IMR-90 (cell line): ENCODE results near the gene BRCA2. TPM values are rescaled to one million over a fixed set of nuclear protein-coding genes. Genes with fewer than 3 reads are reported as not detected.

Experiments
- ATAC-seq: fragments of 200-7000 bp; cut with Tn5 transposase; 2 replicates; pipeline ENCODE4 v1.9.1; 2020; ENCODE audit warnings: low read depth, mild to moderate bottlenecking, moderate library complexity
- BruUV-seq: library from RNA; stranded (reverse); fragments of 400-500 nt; replicated peaks from 2 replicates; lab custom pipeline; 2021; lab: Mats Ljungman, UMichigan
- CTCF ChIA-PET: fragments of 300-600 bp; formaldehyde crosslinking; extraction: SDS; loops from one replicate; lab custom pipeline; 2021; ENCODE audit warnings: antibody characterized with exemption; lab: Yijun Ruan, JAX
- POLR2A ChIA-PET: fragments of 300-600 bp; sonication (Branson Sonifier 250); formaldehyde crosslinking; loops from one replicate; lab custom pipeline; 2022; ENCODE audit warnings: antibody characterized with exemption; ENCODE audit not compliant: unreplicated experiment; lab: Charles Lee
- DNase-seq: peaks from one replicate; pipeline ENCODE4 v3.0.0; 2013
- H2AFZ ChIP-seq: replicated peaks from 2 replicates; pipeline ENCODE3; 2013; ENCODE audit warnings: low read length, mild to moderate bottlenecking; ENCODE audit not compliant: poor library complexity
- H2AK5ac ChIP-seq: 2 replicates; pipeline ENCODE4 v1.6.1; 2013; ENCODE audit warnings: low read depth, low read length, inconsistent platforms
- H2AK9ac ChIP-seq: replicated peaks from 2 replicates; pipeline ENCODE3; 2013; ENCODE audit warnings: mild to moderate bottlenecking, low read depth, low read length, moderate library complexity; ENCODE audit not compliant: poor library complexity
- H2BK120ac ChIP-seq: 2 replicates; pipeline ENCODE4 v1.6.1; 2013; ENCODE audit warnings: low read depth, low read length, inconsistent platforms
- H2BK15ac ChIP-seq: 3 replicates; pipeline ENCODE4 v1.6.1; 2013; ENCODE audit warnings: low read depth, low read length, inconsistent platforms
- H2BK20ac ChIP-seq: 2 replicates; pipeline ENCODE4 v1.6.1; 2013; ENCODE audit warnings: low read depth, mild to moderate bottlenecking, inconsistent platforms, low read length, moderate library complexity
- H2BK5ac ChIP-seq: 2 replicates; pipeline ENCODE4 v1.6.1; 2013; ENCODE audit warnings: mild to moderate bottlenecking, low read depth, low read length, inconsistent platforms; ENCODE audit not compliant: poor library complexity, severe bottlenecking
- H3K14ac ChIP-seq: replicated peaks from 2 replicates; pipeline ENCODE4 v1.6.1; 2013; ENCODE audit warnings: low read depth, low read length, inconsistent platforms
- H3K18ac ChIP-seq: 2 replicates; pipeline ENCODE4 v1.6.1; 2013; ENCODE audit warnings: low read depth, low read length, control low read depth
- H3K23ac ChIP-seq: 2 replicates; pipeline ENCODE4 v1.6.1; 2013; ENCODE audit warnings: low read depth, low read length, inconsistent platforms
- H3K27ac ChIP-seq: 2 replicates; pipeline ENCODE4 v1.5.1; 2013; ENCODE audit warnings: mild to moderate bottlenecking, control low read depth, low read length; ENCODE audit not compliant: insufficient read depth
- H3K27me3 ChIP-seq: 2 replicates; pipeline ENCODE4 v1.6.1; 2013; ENCODE audit warnings: low read length; ENCODE audit not compliant: control insufficient read depth, insufficient read depth
- H3K36me3 ChIP-seq: 2 replicates; pipeline ENCODE4 v1.6.1; 2013; ENCODE audit warnings: low read length, mixed read lengths; ENCODE audit not compliant: control insufficient read depth, insufficient read depth
- H3K4ac ChIP-seq: 2 replicates; pipeline ENCODE4 v1.6.1; 2013; ENCODE audit warnings: low read depth, low read length, inconsistent platforms
- H3K4me1 ChIP-seq: 2 replicates; pipeline ENCODE4 v1.6.1; 2013; ENCODE audit warnings: low read length, mixed read lengths; ENCODE audit not compliant: control insufficient read depth, insufficient read depth
- H3K4me2 ChIP-seq: 2 replicates; pipeline ENCODE4 v1.6.1; 2013; ENCODE audit warnings: low read depth, mild to moderate bottlenecking, control low read depth, low read length, moderate library complexity
- H3K4me3 ChIP-seq: 2 replicates; pipeline ENCODE4 v1.5.1; 2013; ENCODE audit warnings: low read depth, mild to moderate bottlenecking, control low read depth, low read length, moderate library complexity; ENCODE audit not compliant: insufficient read depth
- H3K56ac ChIP-seq: 2 replicates; pipeline ENCODE4 v1.6.1; 2013; ENCODE audit warnings: low read length, inconsistent platforms; ENCODE audit not compliant: insufficient read depth; ENCODE audit errors: extremely low read depth
- H3K79me1 ChIP-seq, 2 experiments: 2 replicates each; pipeline ENCODE4 v1.6.1; 2013; ENCODE audit warnings: low read length in 2 of 2, inconsistent platforms in 1 of 2, low read depth in 1 of 2
- H3K9ac ChIP-seq: 2 replicates; pipeline ENCODE4 v1.6.1; 2013; ENCODE audit warnings: low read depth, low read length, control low read depth
- H3K9me1 ChIP-seq: 2 replicates; pipeline ENCODE4 v1.6.1; 2013; ENCODE audit warnings: low read length, inconsistent platforms; ENCODE audit not compliant: insufficient read depth
- H3K9me3 ChIP-seq: 2 replicates; pipeline ENCODE4 v1.6.1; 2013; ENCODE audit warnings: low read length; ENCODE audit not compliant: control insufficient read depth, insufficient read depth
- H4K20me1 ChIP-seq: 2 replicates; pipeline ENCODE4 v1.6.1; 2013; ENCODE audit warnings: low read length, inconsistent platforms; ENCODE audit not compliant: insufficient read depth
- H4K5ac ChIP-seq: 2 replicates; pipeline ENCODE4 v1.6.1; 2013; ENCODE audit warnings: mild to moderate bottlenecking, low read depth, low read length, control low read depth
- H4K8ac ChIP-seq, 2 experiments: 2 replicates each; pipeline ENCODE4 v1.6.1; 2013; ENCODE audit warnings: low read depth in 2 of 2, low read length in 2 of 2, control low read depth in 1 of 2, inconsistent platforms in 1 of 2
- H4K91ac ChIP-seq: 2 replicates; pipeline ENCODE4 v1.6.1; 2013; ENCODE audit warnings: low read depth, low read length, inconsistent platforms; ENCODE audit not compliant: insufficient read depth
- BHLHE40 ChIP-seq: fragments of 150-350 bp; IDR thresholded peaks from 2 replicates; pipeline ENCODE4 v1.6.1; 2016; ENCODE audit warnings: mild to moderate bottlenecking, low read depth, low read length
- CEBPB ChIP-seq: IDR thresholded peaks from 2 replicates; pipeline ENCODE4 v1.6.1; 2012; ENCODE audit warnings: low read depth, low read length, improper control_type of control experiment
- MAFK ChIP-seq: IDR thresholded peaks from 2 replicates; pipeline ENCODE4 v1.6.1; 2012; ENCODE audit warnings: low read depth, low read length, improper control_type of control experiment
- MAZ ChIP-seq: IDR thresholded peaks from 2 replicates; pipeline ENCODE4 v1.6.1; 2012; ENCODE audit warnings: low read depth, mild to moderate bottlenecking, low read length, improper control_type of control experiment, moderate library complexity, borderline replicate concordance
- MXI1 ChIP-seq: IDR thresholded peaks from 2 replicates; pipeline ENCODE4 v1.6.1; 2012; ENCODE audit warnings: low read depth, mild to moderate bottlenecking, low read length, moderate library complexity, borderline replicate concordance
- POLR2A ChIP-seq: IDR thresholded peaks from 2 replicates; pipeline ENCODE4 v1.6.1; 2012; ENCODE audit warnings: mild to moderate bottlenecking, low read depth, low read length
- RCOR1 ChIP-seq: IDR thresholded peaks from 2 replicates; pipeline ENCODE4 v1.6.1; 2012; ENCODE audit warnings: mild to moderate bottlenecking, low read length, improper control_type of control experiment; ENCODE audit not compliant: insufficient replicate concordance
- WGBS, 2 experiments: methylation state at CpG; one replicate each; pipeline versions ENCODE4 v1.1.5 to v1.1.7; 2013; ENCODE audit warnings: missing lambda C conversion rate in 2 of 2; ENCODE audit not compliant: insufficient read length in 1 of 2; ENCODE audit errors: extremely low coverage in 2 of 2; 5-methylcytosine and 5-hydroxymethylcytosine counted together
- dilution Hi-C: fragments of 300-500 bp; cut with HindIII; formaldehyde crosslinking; loops from one replicate; pipeline ENCODE4 v1.14.3; 2018; ENCODE audit warnings: low sequenced_read_pairs; ENCODE audit not compliant: unreplicated experiment
- in situ Hi-C: fragments of 300-500 bp; cut with MboI; formaldehyde crosslinking; loops from 3 replicates; pipeline ENCODE4 v1.14.3; 2019; ENCODE audit warnings: low sequenced_read_pairs, inconsistent platforms, mixed read lengths
- intact Hi-C: fragments of 100-400 bp; cut with micrococcal nuclease; formaldehyde crosslinking; loops from 2 replicates; pipeline ENCODE4 v1.10.0; 2022
- polyA plus RNA-seq, 3 experiments: library from polyadenylated mRNA; depleted of rRNA; stranded (reverse); fragments of >200 nt; gene quantifications; 2 replicates each; pipeline ENCODE4 v1.2.3, GENCODE V29; 2012; ENCODE audit warnings: low replicate concordance in 1 of 3
- total RNA-seq: library from RNA; depleted of rRNA; stranded (reverse); fragments of >200 nt; gene quantifications from 2 replicates; pipeline ENCODE4 v1.2.3, GENCODE V29; 2012
- TF ChIP-seq, protein P1 (sequence below): fragments of 150-350 bp; IDR thresholded peaks from 2 replicates; pipeline ENCODE4 v1.6.1; 2016; ENCODE audit warnings: low read depth, mild to moderate bottlenecking, low read length, moderate library complexity, borderline replicate concordance

The BRCA2 gene
- total and polyA plus RNA-seq, 2 of the 4 experiments (the other 2 are of a cell fraction), result 2.0 to 9.7 TPM

DNA sequence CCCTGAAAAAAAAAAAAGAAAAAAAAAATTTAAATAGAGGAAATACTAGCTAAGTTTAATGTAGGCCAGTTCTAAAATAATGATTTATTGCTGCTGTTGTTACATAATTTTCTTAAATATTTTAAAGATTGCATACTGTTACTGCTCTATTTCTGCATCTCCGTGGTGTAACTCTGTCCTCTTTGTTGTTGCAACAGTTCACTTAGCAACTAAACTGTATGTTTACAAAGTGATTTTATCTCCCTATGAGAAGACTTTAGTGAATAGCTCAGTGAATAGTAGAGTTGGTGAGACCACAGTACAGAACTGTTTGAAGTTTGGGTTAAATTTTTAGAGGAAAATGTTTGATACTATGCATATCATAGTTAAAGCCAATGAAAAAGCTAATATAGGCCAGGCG is 19.4 kb downstream of the BRCA2 start:
- POLR2A ChIA-PET, result no interaction called here
- no peak for ATAC-seq

More for the DNA sequence above, 19.4 kb downstream of the BRCA2 start:
- dilution Hi-C loops, result no loop called here
- Histone ChIP-seq H2AK5ac (no peak overlapping the region), H2BK20ac (no peak overlapping the region), H4K5ac (no peak overlapping the region), H3K4ac (no peak overlapping the region), H3K9ac (no peak overlapping the region), H3K14ac (no peak overlapping the region), H2AK9ac (no peak overlapping the region), H2BK120ac (no peak overlapping the region), H3K4me2 (no peak overlapping the region), H4K91ac (no peak overlapping the region), H3K27me3 (no peaks in the 10 kb centered on the region), H2BK15ac (no peak overlapping the region), H4K8ac (no peak overlapping the region), H3K4me3 (no peak overlapping the region), H3K18ac (no peak overlapping the region), H3K36me3 (0 out of 2 replicates have a peak, but pooled peaks cover 7% of the 10 kb centered on the region), H3K79me1 (peaks cover 0 to 2% of the 10 kb centered on the region in 2 experiments; a peak in 2 of 4 replicates), H2AFZ (no peak overlapping the region), H3K9me1 (no peaks in the 10 kb centered on the region), H3K27ac (no peak overlapping the region), H4K20me1 (no peaks in the 10 kb centered on the region), H3K4me1 (peaks cover 2% of the 10 kb centered on the region; the same call in 1 of the 2 replicates), H2BK5ac (no peak overlapping the region), H3K9me3 (no peaks in the 10 kb centered on the region), H3K56ac (no peak overlapping the region), H3K23ac (no peak overlapping the region)
- peak; percentile 2 for DNase-seq
- WGBS, 2 experiments, result no CpG with 5 or more reads among the region's 2 CpGs
- intact Hi-C loops, result no loop called here
- TF ChIP-seq MAFK (no peak), CEBPB (no peak), BHLHE40 (no peak), RCOR1 (no peak), MXI1 (no peak), POLR2A (no peak), MAZ (no peak)
- TF ChIP-seq, protein P1, sequence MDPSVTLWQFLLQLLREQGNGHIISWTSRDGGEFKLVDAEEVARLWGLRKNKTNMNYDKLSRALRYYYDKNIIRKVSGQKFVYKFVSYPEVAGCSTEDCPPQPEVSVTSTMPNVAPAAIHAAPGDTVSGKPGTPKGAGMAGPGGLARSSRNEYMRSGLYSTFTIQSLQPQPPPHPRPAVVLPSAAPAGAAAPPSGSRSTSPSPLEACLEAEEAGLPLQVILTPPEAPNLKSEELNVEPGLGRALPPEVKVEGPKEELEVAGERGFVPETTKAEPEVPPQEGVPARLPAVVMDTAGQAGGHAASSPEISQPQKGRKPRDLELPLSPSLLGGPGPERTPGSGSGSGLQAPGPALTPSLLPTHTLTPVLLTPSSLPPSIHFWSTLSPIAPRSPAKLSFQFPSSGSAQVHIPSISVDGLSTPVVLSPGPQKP, result no peak
- BruUV-seq, result no TSS peak
- in situ Hi-C loops, result no loop called here
- CTCF ChIA-PET, result interaction anchor here (0.6 to 1.1 kb wide), 2 partner anchors 9 to 339 kb away, joined by 3 read pairs; no protein-coding TSS in a partner anchor
